GM13976 (cell line): ENCODE measurements around the gene RPL32.
"Not testable (repeated sequence)": the region's sequence is repeated elsewhere in the genome, so short reads cannot be mapped to it uniquely, and the experiment has no call there.

Source experiments
- DNase-seq: peaks from one replicate; pipeline ENCODE4 v3.0.0; 2012; ENCODE audit warnings: low spot score
- in situ Hi-C: fragments of 300-500 bp; cut with MboI; formaldehyde crosslinking; loops from one replicate; pipeline ENCODE4 v1.12.0; 2022; ENCODE audit warnings: low sequenced_read_pairs, mixed read lengths, inconsistent platforms; ENCODE audit not compliant: unreplicated experiment
- TF ChIP-seq, protein P1 (sequence below): IDR thresholded peaks from 2 replicates; pipeline ENCODE4 v1.5.1; 2012; ENCODE audit warnings: borderline replicate concordance, mild to moderate bottlenecking; ENCODE audit not compliant: insufficient read depth; ENCODE audit errors: extremely low read depth, missing control alignments, control extremely low read depth

RPL32 gene

DNA sequence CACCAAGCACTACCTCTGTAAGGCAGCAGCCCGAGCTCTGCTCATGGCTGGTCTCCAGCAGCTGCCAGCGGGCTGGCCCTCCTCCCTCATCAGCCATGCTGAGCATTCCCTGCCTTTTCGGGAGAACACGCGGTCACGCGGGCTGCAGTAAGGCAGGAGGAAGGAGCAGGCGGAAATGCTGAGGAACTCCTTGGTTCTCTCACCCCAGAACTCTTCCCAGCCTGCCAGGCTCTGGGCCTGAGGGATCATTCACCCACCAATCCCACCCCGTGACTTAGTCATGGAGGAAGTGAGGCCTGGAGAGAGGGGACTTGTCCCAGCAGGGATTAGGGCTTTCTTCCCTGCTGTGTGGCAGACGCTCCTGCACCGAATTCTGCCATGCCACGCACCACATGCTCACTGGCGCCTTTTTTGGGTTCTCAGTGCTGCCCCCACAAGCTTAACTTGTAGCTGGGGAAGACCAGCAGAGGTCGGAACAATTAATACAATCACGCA is 42.9 kb upstream of the RPL32 start:
- in situ Hi-C loops = no loop called here
- DNase-seq = no peak
- TF ChIP-seq, protein P1, sequence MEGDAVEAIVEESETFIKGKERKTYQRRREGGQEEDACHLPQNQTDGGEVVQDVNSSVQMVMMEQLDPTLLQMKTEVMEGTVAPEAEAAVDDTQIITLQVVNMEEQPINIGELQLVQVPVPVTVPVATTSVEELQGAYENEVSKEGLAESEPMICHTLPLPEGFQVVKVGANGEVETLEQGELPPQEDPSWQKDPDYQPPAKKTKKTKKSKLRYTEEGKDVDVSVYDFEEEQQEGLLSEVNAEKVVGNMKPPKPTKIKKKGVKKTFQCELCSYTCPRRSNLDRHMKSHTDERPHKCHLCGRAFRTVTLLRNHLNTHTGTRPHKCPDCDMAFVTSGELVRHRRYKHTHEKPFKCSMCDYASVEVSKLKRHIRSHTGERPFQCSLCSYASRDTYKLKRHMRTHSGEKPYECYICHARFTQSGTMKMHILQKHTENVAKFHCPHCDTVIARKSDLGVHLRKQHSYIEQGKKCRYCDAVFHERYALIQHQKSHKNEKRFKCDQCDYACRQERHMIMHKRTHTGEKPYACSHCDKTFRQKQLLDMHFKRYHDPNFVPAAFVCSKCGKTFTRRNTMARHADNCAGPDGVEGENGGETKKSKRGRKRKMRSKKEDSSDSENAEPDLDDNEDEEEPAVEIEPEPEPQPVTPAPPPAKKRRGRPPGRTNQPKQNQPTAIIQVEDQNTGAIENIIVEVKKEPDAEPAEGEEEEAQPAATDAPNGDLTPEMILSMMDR = no peak

- no peak for DNase-seq
- in situ Hi-C loops = no loop called here
- TF ChIP-seq, protein P1 = no peak
Observed at GRCh38 chr3:12882336-12883310, 41.3 kb upstream of the RPL32 start.

GRCh38 chr3:12881858-12882257 is 40.5 kb upstream of the RPL32 start:
- in situ Hi-C loops, DNase-seq: not testable (repeated sequence)

GRCh38 chr3:12879191-12879815 is 37.9 kb upstream of the RPL32 start:
- in situ Hi-C loops = no loop called here
- no peak for DNase-seq
- TF ChIP-seq, protein P1 = no peak

- DNase-seq, in situ Hi-C loops: not testable (repeated sequence)
Observed at GRCh38 chr3:12878758-12879157, 37.4 kb upstream of the RPL32 start.

GRCh38 chr3:12878141-12878574 is 36.8 kb upstream of the RPL32 start:
- in situ Hi-C loops = no loop called here
- no peak for DNase-seq
- TF ChIP-seq, protein P1 = no peak

DNA sequence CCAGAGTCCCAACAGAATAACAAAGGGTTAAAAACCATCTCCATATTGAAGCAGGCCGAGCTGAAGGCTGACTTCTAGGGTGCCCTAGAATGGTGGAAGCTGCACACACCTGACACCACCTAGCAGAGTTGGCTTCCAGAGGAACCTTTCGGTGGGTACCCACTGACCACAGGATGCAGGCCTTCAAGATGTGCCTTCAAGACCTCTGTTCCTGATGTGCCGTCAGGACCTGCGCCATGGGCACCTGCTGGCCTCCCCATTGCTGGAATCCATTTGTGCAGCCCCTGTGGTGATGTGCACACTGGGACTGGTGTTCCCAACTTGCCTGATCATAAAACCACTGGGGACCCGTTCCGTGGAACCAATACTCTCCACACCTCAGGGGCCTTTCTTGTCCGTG is 35.7 kb upstream of the RPL32 start:
- in situ Hi-C loops = no loop called here
- DNase-seq = no peak
- TF ChIP-seq, protein P1 = no peak
